ENCODE measurements around the gene LAPTM5. TPM values are rescaled to one million over a fixed set of nuclear protein-coding genes. Genes with fewer than 3 reads are reported as not detected.

The LAPTM5 gene
- total RNA-seq, 1 experiment from 2014 or later: not detected

DNA sequence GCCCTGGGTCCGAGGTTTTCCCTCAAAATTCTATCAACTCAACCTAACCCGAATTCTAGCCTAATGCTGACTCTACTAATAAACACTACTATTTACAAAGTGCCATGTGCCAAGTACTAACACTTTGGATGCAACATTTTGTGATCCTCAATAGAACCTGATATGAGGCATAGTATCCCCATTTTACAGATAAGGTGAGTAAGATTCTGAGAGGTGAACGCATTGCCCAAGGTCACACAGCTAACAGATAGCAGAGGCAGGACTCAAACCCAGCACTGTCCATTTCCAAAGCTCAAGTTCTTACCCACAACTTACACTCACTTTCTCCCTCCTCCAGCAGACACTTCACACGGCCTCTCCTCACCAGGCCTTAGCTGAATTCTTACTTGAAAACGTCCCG, 46.0 kb upstream of the LAPTM5 start:
- BruUV-seq (replicated peaks): no TSS peak

DNA sequence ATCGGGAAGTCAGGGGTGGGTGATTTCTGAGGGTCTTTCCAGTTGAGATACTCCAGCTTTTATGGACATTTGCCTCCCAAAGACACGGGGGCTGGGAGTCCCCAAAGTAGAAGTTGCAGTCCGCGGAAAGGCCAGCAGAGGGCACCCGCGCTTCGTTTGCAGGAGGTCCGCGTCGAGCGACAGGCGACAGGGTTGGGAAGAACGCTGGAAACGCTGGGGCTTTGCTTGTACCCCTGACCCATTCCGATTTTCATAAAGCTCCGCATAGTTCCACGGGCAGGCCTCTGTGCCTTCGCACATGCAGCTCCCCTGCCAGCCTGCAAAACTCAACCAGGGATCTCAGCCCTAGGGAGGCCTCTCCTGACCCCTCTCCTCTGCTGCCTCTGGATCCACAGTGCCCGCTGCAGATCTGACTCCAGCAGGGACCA, 44.2 kb upstream of the LAPTM5 start:
- Histone ChIP-seq H3K4me3 (ENCODE audit: low read depth, low read length, poor library complexity, severe bottlenecking) (no peak overlapping the region), H3K4me1 (ENCODE audit: insufficient read depth, low read length, poor library complexity, severe bottlenecking) (peaks cover 4% of the 10 kb centered on the region), H3K27me3 (replicated peaks; ENCODE audit: insufficient read depth, low read depth, low read length, poor library complexity) (peaks cover 7% of the 10 kb centered on the region), H3K9me3 (ENCODE audit: low read depth, low read length, poor library complexity, severe bottlenecking) (no peaks in the 10 kb centered on the region), H3K36me3 (ENCODE audit: insufficient read depth, low read length, poor library complexity, severe bottlenecking) (no peaks in the 10 kb centered on the region), H3K27ac (ENCODE audit: low read depth, low read length, poor library complexity, severe bottlenecking) (no peak overlapping the region)
- intact Hi-C loops (cut with micrococcal nuclease; ENCODE audit: unreplicated experiment): loop anchor here (2.0 kb wide), 1 partner anchor 109 kb away; no protein-coding TSS in a partner anchor
- peak; percentile 84 for DNase-seq (ENCODE audit: low spot score)
- BruUV-seq (replicated peaks): no TSS peak
- TF ChIP-seq EZH2 (IDR thresholded peaks at IDR 0.05; ENCODE audit: borderline replicate concordance, low read depth, low read length, poor library complexity, severe bottlenecking): no peak
- TF ChIP-seq, protein P1, sequence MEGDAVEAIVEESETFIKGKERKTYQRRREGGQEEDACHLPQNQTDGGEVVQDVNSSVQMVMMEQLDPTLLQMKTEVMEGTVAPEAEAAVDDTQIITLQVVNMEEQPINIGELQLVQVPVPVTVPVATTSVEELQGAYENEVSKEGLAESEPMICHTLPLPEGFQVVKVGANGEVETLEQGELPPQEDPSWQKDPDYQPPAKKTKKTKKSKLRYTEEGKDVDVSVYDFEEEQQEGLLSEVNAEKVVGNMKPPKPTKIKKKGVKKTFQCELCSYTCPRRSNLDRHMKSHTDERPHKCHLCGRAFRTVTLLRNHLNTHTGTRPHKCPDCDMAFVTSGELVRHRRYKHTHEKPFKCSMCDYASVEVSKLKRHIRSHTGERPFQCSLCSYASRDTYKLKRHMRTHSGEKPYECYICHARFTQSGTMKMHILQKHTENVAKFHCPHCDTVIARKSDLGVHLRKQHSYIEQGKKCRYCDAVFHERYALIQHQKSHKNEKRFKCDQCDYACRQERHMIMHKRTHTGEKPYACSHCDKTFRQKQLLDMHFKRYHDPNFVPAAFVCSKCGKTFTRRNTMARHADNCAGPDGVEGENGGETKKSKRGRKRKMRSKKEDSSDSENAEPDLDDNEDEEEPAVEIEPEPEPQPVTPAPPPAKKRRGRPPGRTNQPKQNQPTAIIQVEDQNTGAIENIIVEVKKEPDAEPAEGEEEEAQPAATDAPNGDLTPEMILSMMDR (conservative IDR thresholded peaks at IDR 0.05; ENCODE audit: low read depth, low read length): peak; percentile 96
- ChIA-PET CTCF (interaction anchor here (0.6 to 5.3 kb wide), 9 partner anchors 15 to 130 kb away, joined by 4 to 64 read pairs (median 5); no protein-coding TSS in a partner anchor), POLR2A (ENCODE audit: low non-redundant PET) (no interaction called here)

More for the DNA sequence above, 46.0 kb upstream of the LAPTM5 start:
- H3K27me3 ChIP-seq (replicated peaks; ENCODE audit: insufficient read depth, low read depth, low read length, poor library complexity): peaks cover 8% of the 10 kb centered on the region
- no peak for DNase-seq (ENCODE audit: low spot score)
- H3K27ac ChIP-seq (ENCODE audit: low read depth, low read length, poor library complexity, severe bottlenecking): no peak overlapping the region
- no peak overlapping the region for H3K4me3 ChIP-seq (ENCODE audit: low read depth, low read length, poor library complexity, severe bottlenecking)
- TF ChIP-seq, protein P1 (conservative IDR thresholded peaks at IDR 0.05; ENCODE audit: low read depth, low read length): no peak
- TF ChIP-seq EZH2 (IDR thresholded peaks at IDR 0.05; ENCODE audit: borderline replicate concordance, low read depth, low read length, poor library complexity, severe bottlenecking): no peak
- H3K9me3 ChIP-seq (ENCODE audit: low read depth, low read length, poor library complexity, severe bottlenecking): no peaks in the 10 kb centered on the region
- POLR2A ChIA-PET (ENCODE audit: low non-redundant PET): no interaction called here
- CTCF ChIA-PET: interaction anchor here (5.3 kb wide), 1 partner anchor 107 kb away, joined by 64 read pairs; no protein-coding TSS in a partner anchor
- intact Hi-C loops (cut with micrococcal nuclease; ENCODE audit: unreplicated experiment): no loop called here
- H3K4me1 ChIP-seq (ENCODE audit: insufficient read depth, low read length, poor library complexity, severe bottlenecking): peaks cover 22% of the 10 kb centered on the region
- H3K36me3 ChIP-seq (ENCODE audit: insufficient read depth, low read length, poor library complexity, severe bottlenecking): no peaks in the 10 kb centered on the region

DNA sequence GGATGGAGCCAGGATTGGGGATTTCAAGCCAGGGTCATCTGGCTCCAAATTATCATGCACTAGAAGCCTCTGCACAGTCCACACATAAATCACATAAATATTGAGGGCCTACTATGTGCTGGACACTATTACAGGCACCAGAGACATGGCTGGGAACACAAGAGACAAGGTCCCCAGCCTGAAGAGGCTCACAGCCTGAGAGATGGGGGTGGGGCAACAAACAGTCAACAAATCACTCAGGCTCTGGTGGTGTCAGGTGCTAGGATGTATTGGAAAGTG, 41.6 kb upstream of the LAPTM5 start:
- ChIA-PET POLR2A (ENCODE audit: low non-redundant PET) (no interaction called here), CTCF (no interaction called here)
- Histone ChIP-seq H3K27me3 (replicated peaks; ENCODE audit: insufficient read depth, low read depth, low read length, poor library complexity) (no peaks in the 10 kb centered on the region), H3K9me3 (ENCODE audit: low read depth, low read length, poor library complexity, severe bottlenecking) (no peaks in the 10 kb centered on the region), H3K27ac (ENCODE audit: low read depth, low read length, poor library complexity, severe bottlenecking) (no peak overlapping the region), H3K36me3 (ENCODE audit: insufficient read depth, low read length, poor library complexity, severe bottlenecking) (no peaks in the 10 kb centered on the region), H3K4me3 (ENCODE audit: low read depth, low read length, poor library complexity, severe bottlenecking) (no peak overlapping the region), H3K4me1 (ENCODE audit: insufficient read depth, low read length, poor library complexity, severe bottlenecking) (peaks cover 3% of the 10 kb centered on the region)
- no peak for DNase-seq (ENCODE audit: low spot score)
- no peak for TF ChIP-seq EZH2 (IDR thresholded peaks at IDR 0.05; ENCODE audit: borderline replicate concordance, low read depth, low read length, poor library complexity, severe bottlenecking)
- TF ChIP-seq, protein P1 (conservative IDR thresholded peaks at IDR 0.05; ENCODE audit: low read depth, low read length): no peak
- no TSS peak for BruUV-seq (replicated peaks)
- intact Hi-C loops (cut with micrococcal nuclease; ENCODE audit: unreplicated experiment): no loop called here

Data from A673 (cell line).